GM21737 (cell line): ENCODE data around the gene GPC6.
"Not testable (repeated sequence)": the region's sequence is repeated elsewhere in the genome, so short reads cannot be mapped to it uniquely, and the experiment has no call there.

ENCODE experiments used
- ATAC-seq: cut with Tn5 transposase; IDR thresholded peaks from one replicate; pipeline ENCODE4 v1.9.1; 2021; ENCODE audit warnings: mild to moderate bottlenecking, moderate library complexity; ENCODE audit not compliant: unreplicated experiment

Gene GPC6

GRCh38 chr13:93318534-93319254, 92.1 kb downstream of the GPC6 start:
- ATAC-seq = no peak

- ATAC-seq = no peak
These were observed 94.3 kb downstream of the GPC6 start for GRCh38 chr13:93320942-93321341.

GRCh38 chr13:93323880-93324279, 97.3 kb downstream of the GPC6 start:
- ATAC-seq = not testable (repeated sequence)

GRCh38 chr13:93325303-93326233, 99.0 kb downstream of the GPC6 start:
- no peak for ATAC-seq

- ATAC-seq = no peak
These were observed 99.7 kb downstream of the GPC6 start for GRCh38 chr13:93326234-93326811.

GRCh38 chr13:93328943-93329342, 102.3 kb downstream of the GPC6 start:
- no peak for ATAC-seq

GRCh38 chr13:93336728-93337127, 110.1 kb downstream of the GPC6 start:
- no peak for ATAC-seq

- ATAC-seq = no peak
These were observed 111.4 kb downstream of the GPC6 start for GRCh38 chr13:93338030-93338429.

- no peak for ATAC-seq
These were observed 112.3 kb downstream of the GPC6 start for GRCh38 chr13:93338906-93339305.

- no peak for ATAC-seq
These were observed 112.9 kb downstream of the GPC6 start for GRCh38 chr13:93339550-93339949.

GRCh38 chr13:93341517-93341916, 114.9 kb downstream of the GPC6 start:
- ATAC-seq = no peak

GRCh38 chr13:93343097-93343496, 116.5 kb downstream of the GPC6 start:
- no peak for ATAC-seq

GRCh38 chr13:93344048-93344705, 117.6 kb downstream of the GPC6 start:
- ATAC-seq = no peak

GRCh38 chr13:93345024-93345423, 118.4 kb downstream of the GPC6 start:
- ATAC-seq = no peak

GRCh38 chr13:93345770-93346169, 119.2 kb downstream of the GPC6 start:
- no peak for ATAC-seq

GRCh38 chr13:93352616-93353015, 126.0 kb downstream of the GPC6 start:
- no peak for ATAC-seq

GRCh38 chr13:93355094-93355493, 128.5 kb downstream of the GPC6 start:
- no peak for ATAC-seq

GRCh38 chr13:93356469-93356868, 129.9 kb downstream of the GPC6 start:
- no peak for ATAC-seq

GRCh38 chr13:93360021-93360420, 133.4 kb downstream of the GPC6 start:
- no peak for ATAC-seq

GRCh38 chr13:93361703-93362102, 135.1 kb downstream of the GPC6 start:
- ATAC-seq = no peak

GRCh38 chr13:93364166-93364565, 137.6 kb downstream of the GPC6 start:
- ATAC-seq = no peak
